MV-4-11 (cell line): Measurements from ENCODE around the gene ARHGAP32.

Experiments used
- DNase-seq: peaks from one replicate; lab custom pipeline; 2025; lab: John Stamatoyannopoulos, UW

The ARHGAP32 gene

DNA sequence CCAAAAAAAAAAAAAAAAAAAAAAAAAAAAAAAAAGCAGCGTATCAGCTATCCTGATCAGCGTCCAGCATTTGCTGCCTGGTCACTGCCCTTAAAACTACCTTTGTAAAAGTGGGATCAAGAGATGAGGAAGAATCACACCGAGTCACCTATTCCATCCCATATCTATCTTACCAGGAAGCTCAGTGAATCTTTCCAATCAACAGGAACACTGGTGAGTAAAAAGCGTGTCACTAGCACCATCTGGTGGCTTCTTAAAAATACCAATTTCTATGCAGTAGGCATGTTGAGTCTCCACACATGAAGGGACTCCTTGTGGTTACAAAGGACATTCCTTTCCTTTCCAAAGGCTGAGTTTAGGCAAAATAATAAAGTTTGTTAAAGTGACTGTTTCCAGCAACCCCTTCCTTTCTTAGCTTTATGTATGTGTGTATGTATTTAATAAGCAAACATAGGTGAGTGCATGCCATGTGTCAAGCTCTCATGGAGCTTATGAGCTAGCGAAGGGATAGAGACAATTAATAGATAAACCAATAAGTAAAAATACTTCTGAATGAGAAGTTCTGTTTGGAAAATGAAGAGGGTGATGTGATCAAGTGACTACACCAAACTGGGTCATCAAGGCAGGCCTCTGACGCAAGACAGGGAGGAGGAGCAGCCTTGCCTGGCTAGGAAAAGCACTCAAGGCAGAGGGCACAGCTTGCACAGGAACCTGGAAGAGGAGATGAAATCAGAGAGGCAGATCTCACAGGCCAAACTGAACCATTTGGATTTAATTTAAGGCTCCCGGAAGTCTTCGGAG is 235.5 kb downstream of the ARHGAP32 start:
- peak; percentile 39 for DNase-seq

GRCh38 chr11:128955636-128956035 is 236.5 kb downstream of the ARHGAP32 start:
- DNase-seq: no peak

DNA sequence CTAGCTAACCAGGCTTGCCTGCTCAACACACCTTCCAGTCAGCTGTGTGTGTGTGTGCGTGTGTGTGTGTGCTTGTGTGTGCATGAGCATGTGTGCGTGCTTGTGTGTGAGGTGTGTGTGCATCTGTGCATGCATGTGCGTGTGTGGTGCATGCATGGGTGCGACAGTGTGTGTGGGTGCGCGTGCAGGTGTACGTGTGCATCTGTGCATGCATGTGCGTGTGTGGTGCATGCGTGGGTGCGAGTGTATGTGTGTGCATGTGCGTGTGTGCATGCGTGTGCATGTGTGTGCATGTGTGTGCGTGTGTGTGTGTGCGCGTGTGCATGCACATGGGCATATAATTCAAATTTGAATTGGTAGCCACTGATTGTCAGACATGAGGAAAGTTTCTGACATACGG is 239.0 kb downstream of the ARHGAP32 start:
- no peak for DNase-seq

DNA sequence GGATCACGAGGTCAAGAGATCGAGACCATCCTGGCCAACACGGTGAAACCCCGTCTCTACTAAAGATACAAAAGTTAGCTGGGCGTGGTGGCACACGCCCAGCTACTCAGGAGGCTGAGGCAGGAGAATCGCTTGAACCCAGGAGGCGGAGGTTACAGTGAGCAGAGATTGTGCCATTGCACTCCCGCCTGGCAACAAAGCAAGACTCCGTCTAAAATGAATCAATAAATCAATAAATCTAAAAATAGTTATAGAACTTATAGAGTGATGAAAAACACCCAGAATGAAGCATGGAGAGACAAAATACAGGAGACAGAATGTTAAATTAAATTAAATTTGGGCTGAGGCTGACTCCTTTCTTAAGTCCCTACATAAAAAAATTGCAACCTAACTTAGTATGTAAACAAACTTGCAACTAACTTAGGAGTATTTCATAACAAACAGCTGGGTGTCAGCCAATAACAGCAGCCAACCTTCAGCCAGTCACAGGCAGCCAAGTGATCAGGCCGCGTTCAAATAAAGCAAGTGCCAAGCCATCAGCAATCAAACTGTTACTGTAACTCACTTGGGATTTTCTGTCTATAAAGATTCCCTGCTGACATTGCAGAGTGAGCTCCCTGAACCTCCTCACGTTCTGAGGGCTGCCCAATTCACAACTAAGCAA is 242.2 kb downstream of the ARHGAP32 start:
- no peak for DNase-seq

GRCh38 chr11:128948583-128948982 is 243.5 kb downstream of the ARHGAP32 start:
- DNase-seq: no peak

GRCh38 chr11:128947773-128948172 is 244.4 kb downstream of the ARHGAP32 start:
- no peak for DNase-seq

DNA sequence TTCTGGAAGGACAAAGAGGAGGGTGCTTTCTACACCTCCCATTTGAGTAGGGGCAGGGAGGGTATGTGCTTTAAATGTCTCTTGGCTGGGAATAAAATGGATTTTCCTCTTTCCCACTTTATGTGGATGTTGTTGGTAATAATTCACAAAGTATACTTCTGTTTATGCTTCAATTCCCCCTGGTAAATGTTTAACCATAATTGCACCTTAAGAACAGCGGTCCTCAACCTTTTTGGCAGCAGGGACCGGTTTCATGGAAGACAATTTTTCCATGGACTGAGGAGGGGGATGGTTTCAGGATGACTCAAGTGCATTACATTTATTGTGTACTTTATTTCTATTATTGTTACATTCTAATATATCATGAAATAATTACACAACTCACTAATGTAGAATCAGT is 245.5 kb downstream of the ARHGAP32 start:
- DNase-seq: no peak

GRCh38 chr11:128943428-128943976 is 248.6 kb downstream of the ARHGAP32 start:
- no peak for DNase-seq

GRCh38 chr11:128942817-128943427 is 249.2 kb downstream of the ARHGAP32 start, which contains the start of gene TP53AIP1:
Gene TP53AIP1 (minus strand): TSS chr11:128942871. CDS start chr11:128937818, 5,053 bp downstream.
- DNase-seq: no peak

- no peak for DNase-seq
Observed at GRCh38 chr11:128942272-128942612, 249.9 kb downstream of the ARHGAP32 start.

DNA sequence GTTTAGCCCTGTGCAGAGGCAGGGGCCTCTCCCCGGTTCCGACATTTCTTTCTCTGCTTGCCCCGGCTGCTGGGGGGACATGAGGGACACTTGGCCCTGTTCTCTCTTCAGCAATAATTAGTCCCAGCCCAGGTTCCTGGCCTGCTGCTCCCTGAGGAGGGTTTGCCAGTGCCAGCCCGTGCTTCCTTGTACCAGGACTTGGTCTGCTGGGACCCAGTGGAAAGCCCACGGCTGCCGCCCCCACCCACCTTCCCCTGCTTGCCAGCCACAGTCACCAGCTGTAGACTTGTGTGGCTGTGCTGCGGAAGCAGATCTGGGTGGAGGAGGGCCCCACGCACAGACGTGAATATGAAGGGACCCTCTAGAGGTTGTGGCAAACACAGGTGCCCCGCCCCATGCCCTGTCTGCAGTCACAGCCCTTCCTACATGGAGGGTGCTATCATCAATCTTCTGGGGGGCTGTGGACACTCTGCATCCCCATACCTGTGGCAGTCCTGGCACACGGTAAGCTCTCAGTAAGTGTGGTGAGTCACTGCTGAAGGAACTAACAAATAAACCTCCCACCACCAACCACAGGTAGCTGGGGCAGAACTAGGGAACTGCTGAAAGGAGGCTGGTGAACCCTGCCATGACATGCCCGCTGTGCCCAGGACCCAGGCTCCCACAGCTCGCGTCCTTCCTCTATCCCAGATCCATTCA is 250.4 kb downstream of the ARHGAP32 start:
- DNase-seq: no peak

GRCh38 chr11:128941110-128941509 is 251.0 kb downstream of the ARHGAP32 start:
- no peak for DNase-seq

DNA sequence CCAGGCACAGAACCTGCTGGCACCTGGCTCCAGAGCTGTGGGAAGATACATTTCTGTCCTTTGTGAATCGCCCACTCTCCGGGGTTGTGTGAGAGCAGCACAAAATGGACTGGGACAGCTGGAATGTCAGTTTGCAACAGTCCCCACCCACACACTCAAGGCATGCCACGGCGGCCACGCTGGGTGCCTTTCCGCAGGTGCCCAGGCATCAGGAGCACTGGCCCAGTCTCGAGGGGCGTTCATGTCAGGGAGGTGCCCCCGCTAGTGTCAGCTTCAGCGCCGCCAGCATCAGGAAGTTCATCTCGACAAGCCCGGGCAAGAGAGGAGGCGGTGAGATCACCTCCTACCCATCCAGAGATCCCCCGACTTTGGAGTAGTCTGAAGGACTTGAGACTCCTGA is 251.5 kb downstream of the ARHGAP32 start:
- DNase-seq: no peak

DNA sequence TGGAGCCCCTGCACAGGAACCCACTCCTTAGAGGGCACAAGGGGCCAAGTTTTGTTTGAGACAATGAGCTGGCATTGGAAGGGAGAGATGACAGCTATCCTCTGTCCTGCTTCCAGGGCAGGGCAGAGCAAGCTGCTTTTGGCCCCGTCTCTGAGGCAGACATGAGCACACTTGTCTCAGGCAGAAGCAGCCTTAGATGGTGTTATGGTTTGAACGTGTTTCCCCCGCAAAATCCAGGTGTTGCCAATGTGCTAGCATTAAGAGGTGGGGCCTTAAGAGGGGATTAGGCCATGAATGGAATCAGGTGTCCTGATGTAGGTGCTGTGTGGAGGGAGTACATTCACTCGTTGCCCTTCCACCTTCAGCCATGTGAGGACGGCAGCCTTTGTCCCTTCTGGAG is 252.0 kb downstream of the ARHGAP32 start:
- no peak for DNase-seq

GRCh38 chr11:128939591-128939990 is 252.5 kb downstream of the ARHGAP32 start:
- DNase-seq: no peak

- DNase-seq: no peak
Observed at GRCh38 chr11:128938156-128938885, 253.8 kb downstream of the ARHGAP32 start.

GRCh38 chr11:128937480-128937879 is 254.6 kb downstream of the ARHGAP32 start:
- no peak for DNase-seq

DNA sequence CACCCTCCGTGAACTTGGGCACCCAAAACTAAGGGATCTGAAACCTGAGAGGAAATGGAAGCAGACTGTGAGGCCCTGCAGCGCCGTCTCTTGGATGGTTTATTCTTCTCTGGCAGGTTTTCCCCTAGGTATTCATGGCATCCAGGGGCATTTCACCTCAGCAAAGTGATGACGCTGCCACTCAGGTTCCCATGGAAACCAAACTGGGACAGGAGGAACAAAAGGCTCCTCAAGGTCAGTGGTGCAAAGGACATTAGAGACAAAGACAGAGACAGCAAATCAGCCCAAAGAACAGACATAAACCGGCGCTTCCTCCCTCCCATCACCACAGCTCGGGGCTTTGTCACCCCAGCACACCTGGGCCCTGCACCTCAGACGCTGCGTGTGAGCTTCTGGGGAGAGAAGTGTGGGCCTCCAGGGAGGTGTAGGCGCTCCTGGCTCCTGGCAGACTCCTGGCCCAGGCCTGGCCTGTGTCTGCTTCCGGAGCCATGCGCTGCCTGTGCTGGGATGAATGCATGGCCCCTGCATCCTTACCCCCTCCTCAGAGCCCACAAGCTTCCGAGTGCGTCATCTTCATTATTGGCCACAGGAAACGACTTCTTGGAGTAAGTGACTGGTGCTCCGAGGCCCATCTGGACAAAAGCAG is 255.4 kb downstream of the ARHGAP32 start:
- no peak for DNase-seq

DNA sequence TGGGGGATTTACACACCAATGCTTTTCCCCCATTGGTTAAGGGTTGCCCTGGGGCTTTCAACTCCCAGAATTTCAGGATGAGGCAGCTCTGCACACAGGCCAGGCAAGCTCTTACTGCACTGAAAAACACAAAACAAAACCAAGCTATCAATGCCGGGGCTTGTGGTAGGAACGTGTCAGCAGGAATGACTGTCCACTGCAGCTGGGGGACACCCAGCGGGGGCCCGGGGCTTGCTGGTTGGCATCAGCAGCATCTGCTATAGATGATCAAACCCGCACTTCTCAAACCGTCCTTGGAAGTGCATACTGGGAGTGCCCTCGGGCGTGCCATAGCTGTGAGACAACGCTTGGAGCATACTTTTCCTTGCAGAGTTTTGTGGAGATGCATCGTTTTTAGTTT is 257.2 kb downstream of the ARHGAP32 start:
- no peak for DNase-seq

DNA sequence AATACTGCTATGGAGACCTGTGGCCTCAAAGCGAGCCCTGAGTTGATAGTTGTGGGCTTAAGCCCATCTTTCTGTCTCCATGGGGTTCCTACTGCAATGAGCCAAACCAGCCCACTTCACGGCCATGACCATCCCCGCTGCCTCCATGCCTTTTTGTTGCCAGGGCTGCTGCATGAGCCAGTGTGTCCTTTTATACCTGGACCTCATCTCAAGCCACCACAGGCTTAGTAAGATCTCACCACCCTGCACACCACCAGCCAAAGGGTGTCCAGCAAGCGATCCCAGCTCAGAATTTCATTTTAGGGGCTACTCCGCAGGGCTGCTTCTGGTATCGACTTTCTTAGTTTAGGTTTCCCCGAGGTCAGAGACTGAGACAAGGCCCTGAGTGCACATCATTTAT is 257.8 kb downstream of the ARHGAP32 start:
- DNase-seq: no peak
